Ovary (tissue), 3 donors: ENCODE results near the gene ERCC6L2.

Experiments
- CTCF ChIP-seq, 3 donors: fragments of 450-650 bp in 2 of 3; fragments of 200-600 bp in 1 of 3; IDR thresholded peaks; one replicate each; pipeline versions ENCODE4 v1.5.1 to v1.8.0; 2016 to 2022; ENCODE audit warnings: antibody characterized with exemption in 3 of 3, mild to moderate bottlenecking in 1 of 3
- POLR2A ChIP-seq: fragments of 450-650 bp; IDR thresholded peaks from one replicate; pipeline ENCODE4 v1.6.1; 2017; ENCODE audit warnings: antibody characterized with exemption, mild to moderate bottlenecking, moderate library complexity
- donor health status: DM: no; HTN: no; CAD: no.

- TF ChIP-seq CTCF (IDR thresholded peaks at IDR 0.05) (no peak), POLR2A (no peak)
Observed at GRCh38 chr9:95880021-95880690, 4.7 kb downstream of the ERCC6L2 start.
